ENCODE data around the gene RHOXF2B.
"Not testable (repeated sequence)": the region's sequence is repeated elsewhere in the genome, so short reads cannot be mapped to it uniquely, and the experiment has no call there.

The RHOXF2B gene

DNA sequence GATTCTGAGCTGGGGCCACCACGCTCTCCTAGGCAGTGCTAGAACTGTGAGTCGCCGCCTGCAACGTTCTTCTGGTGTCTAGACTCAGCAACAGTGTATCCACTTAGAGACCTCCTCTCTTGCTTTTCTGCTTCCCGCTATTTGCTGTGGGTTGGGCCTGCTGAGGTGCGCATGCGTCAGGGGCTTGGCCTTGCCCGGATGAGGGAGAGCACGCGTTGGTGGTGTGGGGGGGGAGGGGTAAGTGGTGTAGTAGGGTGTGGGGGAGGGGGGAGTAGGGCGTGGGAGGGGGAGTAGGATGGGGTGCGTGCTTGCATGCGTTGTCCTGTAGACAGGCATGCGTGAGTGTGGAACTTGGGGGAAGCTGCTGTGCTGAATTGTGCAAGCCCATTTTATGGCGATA is at the start of gene RHOXF2B:
Gene RHOXF2B (minus strand): TSS at position 101 of the 400 bp plus-strand sequence. CDS start 138 bp downstream, outside the sequence.
- DNase-seq: not testable (repeated sequence)

DNA sequence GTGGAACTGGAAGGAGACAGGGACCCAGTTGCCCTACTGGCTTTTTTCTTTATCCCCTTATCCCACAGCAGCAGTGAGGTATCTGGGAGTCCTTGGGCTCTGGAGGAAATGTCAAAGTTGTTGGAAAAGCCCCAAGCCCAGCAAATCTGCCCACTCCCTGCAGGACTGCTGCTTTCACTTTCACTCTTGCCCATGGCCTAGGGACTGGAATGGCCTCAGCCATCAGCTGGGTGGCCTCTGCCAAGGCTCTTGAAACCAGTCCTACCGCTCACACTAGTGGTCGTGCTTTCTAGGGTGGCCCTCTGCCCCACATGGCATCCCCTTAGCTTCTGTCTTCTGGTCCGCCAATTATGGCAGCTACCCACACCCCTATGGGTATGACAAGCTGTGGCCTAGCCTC is 48.0 kb upstream of the RHOXF2B start:
- DNase-seq: no peak

DNA sequence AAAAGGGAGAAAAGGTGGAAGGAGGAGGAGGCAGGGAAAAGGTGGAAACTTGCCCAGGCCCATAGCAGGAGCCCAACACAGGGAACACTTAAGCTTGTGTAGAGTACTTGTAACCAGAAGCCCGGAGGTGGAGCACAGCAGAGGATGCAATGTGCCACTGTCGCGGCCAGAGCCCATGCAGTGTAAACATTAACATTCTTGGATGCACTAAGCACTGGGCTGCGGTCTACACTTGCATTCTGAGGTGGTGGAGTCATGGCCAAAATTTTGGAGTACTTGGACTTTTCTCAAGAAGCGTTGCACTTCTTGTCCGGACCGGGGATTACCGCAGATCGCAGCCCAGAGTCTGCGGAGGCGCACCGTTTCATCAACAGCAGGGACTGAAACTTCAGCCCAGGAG is 42.7 kb upstream of the RHOXF2B start:
- DNase-seq: peak; percentile 23

GRCh38 chrX:120115438-120115963 is 38.0 kb upstream of the RHOXF2B start, which contains the start of gene RHOXF1:
RHOXF1 (minus strand) TSS chrX:120115913; CDS start chrX:120115862, 51 bp downstream.
- no peak for DNase-seq

GRCh38 chrX:120111611-120112010 is 34.1 kb upstream of the RHOXF2B start:
- DNase-seq: no peak

- DNase-seq: no peak
Observed at GRCh38 chrX:120109378-120109777, 31.9 kb upstream of the RHOXF2B start.

DNA sequence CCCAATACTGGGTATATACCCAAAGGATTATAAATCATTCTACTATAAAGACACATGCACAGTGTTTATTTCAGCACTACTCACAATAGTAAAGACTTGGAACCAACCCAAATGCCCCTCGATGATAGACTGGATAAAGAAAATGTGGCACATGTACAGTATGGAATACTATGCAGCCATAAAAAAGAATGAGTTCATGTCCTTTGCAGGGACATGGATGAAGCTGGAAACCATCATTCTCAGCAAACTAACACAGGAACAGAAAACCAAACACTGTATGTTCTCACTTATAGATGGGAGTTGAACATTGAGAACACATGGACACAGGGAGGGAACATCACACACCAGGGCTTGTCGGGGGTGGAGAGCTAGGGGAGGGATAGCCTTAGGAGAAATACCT is 27.2 kb upstream of the RHOXF2B start:
- not testable (repeated sequence) for DNase-seq

DNA sequence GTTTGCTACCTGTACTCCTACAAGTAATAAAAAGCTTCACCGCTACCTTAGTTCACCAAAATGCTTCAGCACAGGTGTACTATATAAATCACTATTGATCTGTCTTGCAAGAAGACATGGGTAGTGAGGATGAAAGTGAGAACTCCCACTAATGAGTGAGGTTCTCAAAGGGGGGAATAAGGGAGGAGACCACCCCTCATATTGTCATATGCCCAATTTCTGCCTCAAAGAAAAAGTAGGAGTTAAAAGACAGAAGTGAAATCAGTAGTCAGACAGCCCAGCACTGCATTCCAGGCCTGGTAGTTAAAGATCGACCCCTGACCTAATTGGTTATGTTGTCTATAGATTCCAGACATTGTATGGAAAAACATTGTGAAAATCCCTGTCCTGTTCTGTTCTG is 23.6 kb upstream of the RHOXF2B start:
- not testable (repeated sequence) for DNase-seq

- DNase-seq: no peak
Observed at GRCh38 chrX:120090208-120090607, 12.7 kb upstream of the RHOXF2B start.

GRCh38 chrX:120087289-120088017 is 10.0 kb upstream of the RHOXF2B start:
- DNase-seq: no peak

- not testable (repeated sequence) for DNase-seq
Observed at GRCh38 chrX:120085553-120086185, 8.2 kb upstream of the RHOXF2B start.

- not testable (repeated sequence) for DNase-seq
Observed at GRCh38 chrX:120066169-120066568, 11.3 kb downstream of the RHOXF2B start.

GRCh38 chrX:120042712-120043111 is 34.8 kb downstream of the RHOXF2B start:
- DNase-seq: not testable (repeated sequence)

DNA sequence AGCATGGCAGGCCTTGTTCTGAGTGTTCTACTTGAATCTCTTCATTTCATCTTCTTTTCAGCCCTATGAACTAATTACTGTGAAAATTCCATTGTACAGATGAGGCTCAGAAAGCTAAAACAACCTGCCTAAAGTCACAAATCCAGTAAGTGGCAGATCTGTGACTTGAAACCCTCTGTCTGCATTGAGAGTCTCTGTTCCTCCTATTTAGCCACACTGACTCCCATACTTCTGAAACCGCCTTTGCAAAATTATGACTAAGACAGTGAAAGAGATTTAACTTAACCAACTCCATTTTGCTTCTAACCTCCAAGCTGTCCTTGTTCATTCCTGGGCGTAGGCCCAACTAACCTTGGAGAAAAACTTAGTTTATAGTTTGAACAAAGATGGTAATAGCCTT is 35.2 kb downstream of the RHOXF2B start:
- not testable (repeated sequence) for DNase-seq

GRCh38 chrX:120040176-120040575 is 37.3 kb downstream of the RHOXF2B start:
- DNase-seq: not testable (repeated sequence)

DNA sequence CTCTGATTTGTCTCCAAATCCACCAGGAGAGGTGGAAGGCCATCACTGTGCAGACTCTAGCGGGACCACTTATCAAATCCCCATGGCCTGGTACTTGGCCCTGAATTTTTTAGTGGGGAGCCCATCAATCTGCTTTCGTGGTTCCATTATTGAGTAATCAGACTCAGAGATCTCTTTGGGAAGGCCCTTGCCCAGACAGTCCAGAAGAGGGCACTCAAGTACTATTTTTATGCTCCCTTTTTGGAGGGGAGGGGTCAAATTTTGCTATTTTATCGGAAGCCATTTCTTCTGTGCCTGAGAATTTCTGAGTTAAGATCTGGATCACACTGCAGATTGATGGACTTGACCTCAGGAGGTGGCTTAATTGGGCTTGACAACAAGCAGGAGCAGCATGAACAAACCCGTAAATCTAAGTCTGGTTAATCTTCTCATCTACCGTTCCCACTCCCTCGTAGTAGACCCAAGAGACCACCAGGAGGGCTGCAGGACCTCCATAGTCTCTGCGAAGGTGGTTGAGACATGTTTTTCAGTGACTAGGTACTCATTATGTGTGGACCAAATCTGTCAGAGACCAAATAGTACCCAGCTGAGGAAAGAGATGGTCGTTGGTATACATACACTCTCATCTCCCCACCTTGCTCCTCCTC is 38.3 kb downstream of the RHOXF2B start:
- not testable (repeated sequence) for DNase-seq

DNA sequence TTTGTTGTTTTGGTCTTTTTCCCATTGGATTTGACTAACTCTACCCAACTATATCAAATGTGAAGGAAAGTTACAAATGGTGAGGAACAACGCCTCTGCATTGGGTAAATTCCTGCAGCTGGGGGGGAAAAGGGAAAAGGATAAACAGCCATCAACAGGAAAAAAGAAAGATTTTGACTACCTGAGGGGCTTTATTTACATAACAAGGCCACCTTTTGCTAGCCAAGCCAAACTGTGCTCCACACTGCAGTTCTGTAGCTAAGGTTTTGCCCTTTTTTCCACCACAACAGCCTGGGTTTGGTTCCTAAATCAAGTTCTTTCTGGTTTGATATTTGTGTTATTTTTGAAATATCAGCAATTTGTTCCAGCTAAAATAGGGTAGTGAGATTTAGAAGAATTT is 40.8 kb downstream of the RHOXF2B start:
- DNase-seq: no peak

DNA sequence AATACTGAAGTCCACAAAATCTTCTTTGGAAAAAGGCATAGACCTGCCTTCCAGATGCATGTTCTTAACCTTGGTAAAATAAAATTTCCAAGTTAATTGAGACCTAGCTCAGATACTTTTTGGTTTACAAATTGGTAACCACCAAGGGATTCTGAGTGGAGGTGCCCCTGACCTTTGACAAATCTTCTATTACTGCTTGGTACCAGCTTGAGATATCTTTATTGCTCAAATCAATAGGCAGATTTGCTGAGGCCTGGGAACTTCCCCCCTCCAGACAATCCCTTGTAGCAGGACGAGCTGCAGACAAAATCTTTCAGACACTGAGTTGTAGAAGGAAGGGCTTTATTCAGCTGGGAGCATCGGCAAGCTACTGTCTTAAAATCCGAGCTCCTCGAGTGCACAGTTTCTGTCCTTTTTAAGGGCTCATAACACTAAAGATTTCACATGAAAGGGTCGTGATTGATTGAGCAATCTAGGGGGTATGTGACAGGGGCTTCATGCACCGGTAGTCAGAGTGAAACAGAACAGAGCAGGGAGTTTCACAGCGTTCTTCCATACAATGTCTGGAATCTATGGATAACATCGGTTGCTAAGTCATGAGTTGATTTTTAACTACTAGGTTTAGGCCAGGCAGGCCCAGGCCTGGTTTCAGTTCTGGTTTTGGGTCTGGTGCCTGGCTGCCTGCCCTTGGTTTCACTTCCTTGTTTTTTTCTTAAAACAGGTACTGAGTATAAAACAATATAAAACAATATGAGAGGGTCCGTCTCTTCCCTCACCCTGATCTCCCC is 41.8 kb downstream of the RHOXF2B start:
- not testable (repeated sequence) for DNase-seq

DNA sequence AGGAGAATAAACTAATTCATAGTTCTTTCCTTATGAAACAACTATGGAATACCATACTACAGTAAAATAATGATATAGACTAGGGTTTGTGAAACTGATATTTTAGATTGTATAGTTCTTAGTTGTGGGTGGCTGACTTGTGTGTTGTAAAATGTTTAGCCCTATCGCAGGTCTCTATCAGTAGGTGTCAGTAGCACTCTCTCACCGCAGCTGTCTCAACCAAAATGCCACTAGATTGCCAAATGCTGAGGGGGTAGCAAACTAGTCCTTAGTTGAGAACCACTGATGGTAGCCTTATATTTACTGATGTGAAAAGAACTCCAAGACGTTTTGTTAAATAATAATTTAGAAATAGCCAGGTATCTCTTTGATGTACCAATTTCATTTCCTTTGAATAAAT is 48.1 kb downstream of the RHOXF2B start:
- no peak for DNase-seq

GRCh38 chrX:120023259-120023658 is 54.2 kb downstream of the RHOXF2B start:
- no peak for DNase-seq

- no peak for DNase-seq
Observed at GRCh38 chrX:120022763-120023162, 54.7 kb downstream of the RHOXF2B start.

All from NCI-H510A treated with DMSO at 0.1 percent for 48 hours (cell line).